ENCODE results near the gene ZNF532. TPM values are rescaled to one million over a fixed set of nuclear protein-coding genes. Genes with fewer than 3 reads are reported as not detected.
A peak's percentile ranks its signal among the peaks of the same experiment; 100 is the strongest.

Gene ZNF532
- total RNA-seq, 3 donors from 2014 or later, result 55.5 to 71.7 (median 62.3) TPM

- H3K36me3 ChIP-seq, result no peaks in the 10 kb centered on the region
- no peak for DNase-seq (ENCODE audit: low spot score in 2 of 2)
- H3K4me1 ChIP-seq, result no peaks in the 10 kb centered on the region
Observed at GRCh38 chr18:58896268-58896667, 31.6 kb downstream of the ZNF532 start.

GRCh38 chr18:58896734-58897508, 32.2 kb downstream of the ZNF532 start:
- no peaks in the 10 kb centered on the region for H3K27me3 ChIP-seq
- H3K27ac ChIP-seq, result no peak overlapping the region
- H3K36me3 ChIP-seq, result no peaks in the 10 kb centered on the region
- no peaks in the 10 kb centered on the region for H3K9me3 ChIP-seq
- no peak for DNase-seq (ENCODE audit: low spot score in 2 of 2)
- no peaks in the 10 kb centered on the region for H3K4me1 ChIP-seq
- no peak overlapping the region for H3K4me3 ChIP-seq
- intact Hi-C loops (cut with DNase I; ENCODE audit: low total_unique reads), result no loop called here
- TF ChIP-seq CTCF (IDR thresholded peaks at IDR 0.05) (no peak), POLR2A (IDR thresholded peaks at IDR 0.05) (no peak), POLR2AphosphoS5 (IDR thresholded peaks at IDR 0.05) (no peak)

More at GRCh38 chr18:58896268-58896667, 31.6 kb downstream of the ZNF532 start:
- H3K9me3 ChIP-seq, result no peaks in the 10 kb centered on the region
- H3K27me3 ChIP-seq, result no peaks in the 10 kb centered on the region
- H3K27ac ChIP-seq, result no peak overlapping the region
- TF ChIP-seq POLR2AphosphoS5 (IDR thresholded peaks at IDR 0.05), result no peak
- TF ChIP-seq POLR2A (IDR thresholded peaks at IDR 0.05), result no peak
- no peak for TF ChIP-seq CTCF (IDR thresholded peaks at IDR 0.05)
- H3K4me3 ChIP-seq, result no peak overlapping the region
- intact Hi-C loops (cut with DNase I; ENCODE audit: low total_unique reads), result no loop called here

- Histone ChIP-seq H3K36me3 (no peaks in the 10 kb centered on the region), H3K27ac (peak overlapping the region in 1 of 2 donors; percentile 3), H3K9me3 (no peaks in the 10 kb centered on the region), H3K27me3 (no peaks in the 10 kb centered on the region), H3K4me3 (no peak overlapping the region), H3K4me1 (no peaks in the 10 kb centered on the region)
- no peak for DNase-seq (ENCODE audit: low spot score in 2 of 2)
- TF ChIP-seq CTCF (IDR thresholded peaks at IDR 0.05), result no peak
- no peak for TF ChIP-seq POLR2AphosphoS5 (IDR thresholded peaks at IDR 0.05)
- no peak for TF ChIP-seq POLR2A (IDR thresholded peaks at IDR 0.05)
- intact Hi-C loops (cut with DNase I; ENCODE audit: low total_unique reads), result no loop called here
Observed at GRCh38 chr18:58898010-58898799, 33.5 kb downstream of the ZNF532 start.

- H3K27ac ChIP-seq, result peak overlapping the region in 1 of 2 donors; percentile 58
- TF ChIP-seq POLR2AphosphoS5 (IDR thresholded peaks at IDR 0.05) (no peak), POLR2A (IDR thresholded peaks at IDR 0.05) (no peak), CTCF (IDR thresholded peaks at IDR 0.05) (no peak)
- H3K4me3 ChIP-seq, result peak overlapping the region in 1 of 3 donors; percentile 19
- no peaks in the 10 kb centered on the region for H3K9me3 ChIP-seq
- no peaks in the 10 kb centered on the region for H3K4me1 ChIP-seq
- no peak for DNase-seq (ENCODE audit: low spot score in 2 of 2)
- no peaks in the 10 kb centered on the region for H3K36me3 ChIP-seq
- intact Hi-C loops (cut with DNase I; ENCODE audit: low total_unique reads), result no loop called here
- no peaks in the 10 kb centered on the region for H3K27me3 ChIP-seq
Observed at GRCh38 chr18:58900015-58900649, 35.5 kb downstream of the ZNF532 start.
